ENCODE measurements around the gene PPP1R14C.
A peak's percentile ranks its signal among the peaks of the same experiment; 100 is the strongest.

PPP1R14C gene

DNA sequence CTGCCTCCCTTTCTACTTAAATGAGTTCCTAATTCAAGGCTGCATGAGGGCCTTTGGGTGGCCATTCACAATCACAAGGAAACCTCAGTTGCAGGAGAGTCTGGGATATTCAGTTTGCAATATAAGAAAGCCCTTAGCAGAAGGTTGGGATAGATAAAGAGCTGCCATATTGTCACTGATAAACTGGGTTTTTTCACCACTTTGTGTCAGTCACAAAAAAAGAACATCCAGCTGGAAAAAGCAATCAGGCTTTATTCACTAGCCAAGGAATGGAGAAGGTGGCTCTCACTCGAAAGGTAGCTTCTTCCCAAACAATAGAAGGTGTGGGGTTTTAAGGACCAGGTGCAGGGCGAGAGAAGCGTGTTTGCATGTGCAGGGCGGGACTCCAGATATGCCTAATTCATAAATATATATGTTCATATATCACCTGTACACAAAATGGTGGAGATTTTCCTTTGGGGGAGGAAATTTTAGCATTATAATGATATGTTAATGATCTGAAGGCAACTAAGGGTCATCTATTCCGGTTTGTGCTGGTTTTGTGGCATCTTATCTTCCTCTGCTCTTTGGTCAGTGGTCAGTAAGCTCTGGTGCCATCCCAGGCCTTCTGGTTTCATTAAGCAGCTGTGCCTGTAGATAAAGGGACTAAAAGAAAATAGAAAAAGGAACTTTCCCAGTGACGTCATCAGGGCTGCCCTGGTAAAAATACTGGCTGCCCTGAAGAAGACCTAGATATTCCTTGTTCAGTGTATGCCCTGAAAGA is 128.8 kb downstream of the PPP1R14C start:
- DNase-seq (ENCODE audit: low spot score): no peak

DNA sequence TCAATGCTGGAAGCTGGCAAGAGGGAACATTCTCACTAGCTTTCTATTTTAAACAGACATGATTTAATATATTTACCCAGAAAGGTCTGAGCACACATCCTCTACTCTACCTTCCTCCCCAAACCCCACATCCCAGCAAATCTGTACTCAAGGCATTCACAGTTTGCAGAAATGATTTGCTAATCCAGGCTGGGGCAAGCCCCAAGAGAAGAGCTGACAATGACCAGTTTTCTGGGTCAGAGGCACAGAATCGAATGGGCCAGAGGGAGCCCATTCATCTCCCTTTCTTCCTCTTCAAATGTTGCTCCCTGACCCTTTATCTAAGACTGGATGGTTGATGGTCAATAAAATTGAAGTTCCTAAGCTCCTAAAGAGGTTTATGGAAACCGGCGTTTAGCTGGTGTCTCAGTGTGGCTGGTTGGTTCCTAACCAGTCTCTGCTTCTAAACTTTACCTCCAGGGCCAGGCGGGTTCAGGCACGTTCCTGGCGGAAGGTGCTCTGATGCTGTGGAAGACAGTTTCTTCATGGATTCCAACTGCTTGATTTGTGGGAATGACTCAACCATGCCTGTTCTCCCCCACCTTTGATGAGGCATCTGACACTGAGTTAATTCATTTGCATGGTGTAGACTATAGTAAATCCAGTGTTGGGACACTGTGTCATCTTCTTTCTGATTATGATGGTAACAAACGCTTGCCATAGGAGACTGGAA is 129.6 kb downstream of the PPP1R14C start:
- DNase-seq (ENCODE audit: low spot score): no peak

DNA sequence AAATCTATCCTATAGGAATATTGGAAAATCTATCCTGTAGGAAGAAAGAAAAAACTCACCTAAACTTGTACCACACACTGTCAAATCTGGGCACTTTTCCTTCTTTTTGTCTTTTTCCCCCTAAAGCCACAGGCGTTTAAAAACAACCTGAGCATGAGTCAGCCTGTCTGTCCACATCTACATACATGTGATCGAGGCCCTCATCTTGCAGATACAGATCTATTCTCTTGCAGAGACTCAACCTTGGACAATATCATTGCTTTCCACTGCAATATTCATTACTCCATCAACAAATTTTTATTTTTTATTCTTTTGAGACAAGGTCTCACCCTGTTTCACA is 130.1 kb downstream of the PPP1R14C start:
- DNase-seq (ENCODE audit: low spot score): no peak

DNA sequence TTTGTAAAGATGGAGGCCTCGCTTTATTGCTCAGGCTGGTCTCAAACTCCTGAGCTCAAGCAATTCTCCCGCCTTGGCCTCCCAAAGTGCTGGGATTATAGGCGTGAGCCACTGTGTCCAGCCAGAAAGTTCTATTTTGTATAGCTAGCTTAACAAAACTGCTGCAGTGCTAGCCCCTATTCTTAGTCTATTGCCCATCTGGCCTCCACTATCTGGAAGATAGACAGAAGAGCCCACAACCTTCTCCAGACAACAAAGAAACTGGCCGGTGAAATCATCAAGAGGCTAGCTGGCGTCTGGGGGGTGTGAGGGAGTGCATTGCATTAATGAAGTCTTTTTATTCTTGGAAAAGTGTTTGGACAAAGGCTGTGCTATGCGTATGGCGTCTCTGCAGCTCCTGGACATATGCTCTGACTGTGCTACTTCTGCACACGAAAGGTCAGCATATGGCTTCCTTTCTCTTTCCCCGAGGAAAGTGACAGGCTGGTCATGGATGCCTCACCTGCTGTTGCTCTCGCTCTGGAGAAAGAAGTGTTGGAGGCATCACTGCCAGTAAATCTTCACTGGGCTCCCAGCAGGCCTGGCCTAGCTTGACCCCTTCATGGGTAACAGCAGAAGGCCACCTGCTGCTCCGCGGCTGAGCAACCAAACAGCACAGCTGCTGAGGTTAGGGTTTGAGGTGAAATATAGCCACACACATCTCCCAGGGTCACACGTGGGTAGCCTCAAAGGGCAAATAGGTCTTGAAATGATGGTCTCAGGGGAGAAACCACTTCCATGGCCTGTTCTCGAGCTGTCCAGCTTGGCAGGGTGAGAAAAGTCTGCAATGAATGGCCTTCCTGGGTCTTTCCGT is 130.8 kb downstream of the PPP1R14C start:
- DNase-seq (ENCODE audit: low spot score): no peak

DNA sequence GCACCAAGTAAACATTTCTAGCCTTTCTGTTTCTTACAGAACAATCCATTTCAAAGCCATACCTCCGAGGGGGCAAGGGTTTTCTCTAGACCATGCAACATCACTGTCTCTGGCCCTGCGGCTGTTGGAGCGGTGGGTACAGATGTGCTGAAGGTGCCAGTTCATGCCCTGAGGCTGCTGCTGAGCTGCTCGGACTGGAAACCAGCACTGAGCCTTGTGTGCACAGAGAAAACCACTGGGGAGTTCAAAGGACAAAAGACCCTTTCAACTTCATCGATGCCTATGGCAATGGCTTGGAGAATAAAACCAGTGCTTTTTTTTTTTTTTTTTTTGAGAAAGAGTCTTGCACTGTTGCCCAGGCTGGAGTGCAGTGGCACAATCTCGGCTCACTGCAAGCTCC is 132.6 kb downstream of the PPP1R14C start:
- no peak for DNase-seq (ENCODE audit: low spot score)

DNA sequence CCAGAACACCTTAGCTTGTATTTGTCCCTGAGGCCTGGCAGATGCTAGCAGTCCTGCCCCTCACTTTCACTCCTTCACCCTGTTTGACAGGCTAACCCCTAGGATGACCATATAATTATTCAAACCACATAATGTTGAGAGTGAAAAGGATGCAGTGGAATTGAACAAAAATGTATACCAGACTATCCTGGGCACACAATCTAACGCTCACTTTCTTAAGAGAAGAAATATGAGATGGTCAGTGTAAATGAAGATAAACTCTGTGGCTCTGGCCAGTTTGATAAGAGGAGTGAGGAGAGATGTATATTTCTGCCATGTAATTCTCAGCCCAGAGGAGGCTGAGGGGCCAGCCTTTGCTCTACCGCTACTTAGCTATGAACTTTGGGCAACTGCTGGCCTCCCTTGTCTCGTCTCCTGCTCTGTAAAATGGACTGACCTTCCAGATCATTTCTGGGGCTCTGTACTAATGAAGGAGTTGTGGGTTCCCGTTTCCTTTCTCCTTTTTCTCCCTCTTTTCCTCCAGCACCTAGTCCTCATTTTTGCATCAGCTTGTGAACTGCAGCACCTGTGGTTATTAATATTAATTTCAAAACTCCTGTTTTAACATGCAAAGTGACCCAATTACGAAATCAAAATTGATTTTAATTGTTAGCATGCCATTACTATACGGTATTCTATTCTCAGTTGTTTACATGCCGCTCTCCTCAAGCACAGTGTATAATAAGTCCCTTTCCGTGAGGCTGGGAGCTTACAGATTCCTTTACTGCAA is 133.5 kb downstream of the PPP1R14C start:
- DNase-seq (ENCODE audit: low spot score): no peak

DNA sequence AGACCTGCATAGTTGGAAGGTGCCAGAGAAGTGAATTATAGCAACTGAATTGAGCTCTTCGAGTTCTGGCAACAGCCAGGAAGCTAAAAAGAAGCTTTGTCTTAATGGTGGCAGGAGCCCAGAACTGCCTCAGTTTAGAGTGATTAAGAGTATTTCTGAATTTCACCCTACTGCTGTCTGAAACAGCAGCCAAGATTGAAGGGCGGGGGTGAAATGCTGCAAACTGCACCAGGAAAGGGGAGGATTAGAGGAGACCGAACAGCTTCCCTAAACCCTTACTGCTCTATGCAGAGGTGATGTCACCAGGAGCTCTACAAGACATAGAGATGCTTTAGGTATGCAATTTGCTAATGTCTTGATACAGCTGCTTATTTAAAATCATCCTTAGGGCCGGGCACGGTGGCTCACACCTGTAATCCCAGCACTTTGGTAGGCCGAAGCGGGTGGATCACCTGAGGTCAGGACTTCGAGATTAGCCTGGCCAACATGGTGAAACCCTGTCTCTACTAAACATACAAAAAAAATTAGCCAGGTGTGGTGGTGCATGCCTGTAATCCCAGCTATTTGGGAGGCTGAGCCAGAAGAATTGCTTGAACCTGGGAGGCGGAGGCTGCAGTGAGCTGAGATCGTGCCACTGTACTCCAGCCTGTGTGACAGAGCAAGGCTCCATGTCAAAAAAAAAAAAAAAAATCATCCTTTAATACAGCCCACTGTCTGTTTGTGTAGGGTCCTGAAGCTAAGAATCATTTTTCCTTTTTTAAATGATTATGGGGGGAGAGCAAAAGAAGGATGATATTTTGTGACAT is 134.3 kb downstream of the PPP1R14C start:
- DNase-seq (ENCODE audit: low spot score): no peak

DNA sequence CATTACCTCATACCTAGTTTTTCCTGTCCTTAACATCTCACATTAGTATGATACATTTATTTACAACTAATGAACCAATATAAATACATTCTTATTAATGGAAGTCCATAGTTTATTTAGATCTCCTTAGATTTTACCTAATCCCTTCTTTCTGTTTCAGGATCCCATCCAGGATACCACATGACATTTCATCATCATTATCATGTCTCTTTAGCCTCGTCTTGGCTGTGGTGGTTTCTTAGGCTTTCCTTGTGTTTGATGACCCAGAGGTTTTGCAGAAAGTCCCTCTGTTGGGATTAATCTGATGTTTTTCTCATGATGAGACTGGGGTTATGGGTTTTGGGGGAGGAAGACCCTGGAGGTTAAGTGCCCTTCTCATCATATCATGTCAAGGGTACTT is 136.7 kb downstream of the PPP1R14C start:
- no peak for DNase-seq (ENCODE audit: low spot score)

DNA sequence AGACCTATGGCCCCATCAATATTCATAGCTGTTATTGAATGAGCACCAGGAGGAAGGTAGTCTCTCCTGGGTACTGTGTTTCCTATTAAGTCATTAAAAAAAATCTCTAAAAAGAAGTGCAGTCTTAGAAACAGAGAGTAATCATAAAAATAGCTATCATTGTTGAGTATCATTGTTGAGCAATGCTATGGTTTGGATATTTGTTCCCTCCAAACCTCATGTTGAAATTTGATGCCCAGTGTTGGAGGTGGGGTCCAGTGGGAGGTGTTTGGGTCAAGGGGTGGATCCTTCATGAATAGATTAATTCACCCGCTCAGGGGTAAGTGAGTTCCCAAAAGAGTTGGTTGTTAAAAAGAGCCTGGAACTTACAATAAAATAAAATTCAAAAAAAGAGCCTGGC is 137.9 kb downstream of the PPP1R14C start:
- DNase-seq (ENCODE audit: low spot score): no peak

DNA sequence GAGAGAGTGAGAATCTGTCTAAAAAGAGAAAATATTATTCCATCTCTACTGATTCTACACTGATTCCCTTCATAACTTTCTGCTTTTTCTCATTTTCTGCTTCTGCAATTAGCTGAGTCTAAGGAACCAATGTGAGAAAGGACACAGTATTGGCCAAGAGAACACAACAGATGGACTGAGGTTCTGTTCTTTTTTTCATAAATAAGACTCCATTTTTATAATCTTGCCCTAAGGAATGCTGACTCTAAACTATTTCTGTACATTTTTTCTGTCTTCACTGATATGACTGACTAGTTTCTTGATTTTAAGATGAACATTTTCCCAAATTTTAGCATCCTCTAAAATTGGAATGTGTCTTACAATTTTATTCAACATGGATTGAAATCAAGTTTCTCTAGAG is 138.9 kb downstream of the PPP1R14C start:
- DNase-seq (ENCODE audit: low spot score): no peak

DNA sequence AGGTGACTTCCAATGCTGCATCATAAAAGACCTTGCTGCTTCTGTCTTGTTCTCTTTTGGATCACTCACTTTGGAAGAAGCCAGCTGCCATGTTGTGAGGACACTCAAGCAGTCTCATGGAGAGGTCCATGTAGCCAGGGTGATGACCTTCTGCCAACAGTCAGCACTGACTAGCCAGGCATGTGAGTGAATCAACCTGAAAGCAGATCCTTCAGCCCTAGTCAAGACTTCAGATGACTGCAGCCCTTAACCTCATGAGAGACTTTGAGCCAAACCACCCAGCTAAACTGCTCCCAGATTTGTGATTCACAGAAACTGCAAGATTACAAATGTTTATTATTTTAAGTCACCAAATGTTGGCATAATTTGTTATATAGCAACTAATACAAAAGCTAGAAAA is 140.0 kb downstream of the PPP1R14C start:
- no peak for DNase-seq (ENCODE audit: low spot score)

DNA sequence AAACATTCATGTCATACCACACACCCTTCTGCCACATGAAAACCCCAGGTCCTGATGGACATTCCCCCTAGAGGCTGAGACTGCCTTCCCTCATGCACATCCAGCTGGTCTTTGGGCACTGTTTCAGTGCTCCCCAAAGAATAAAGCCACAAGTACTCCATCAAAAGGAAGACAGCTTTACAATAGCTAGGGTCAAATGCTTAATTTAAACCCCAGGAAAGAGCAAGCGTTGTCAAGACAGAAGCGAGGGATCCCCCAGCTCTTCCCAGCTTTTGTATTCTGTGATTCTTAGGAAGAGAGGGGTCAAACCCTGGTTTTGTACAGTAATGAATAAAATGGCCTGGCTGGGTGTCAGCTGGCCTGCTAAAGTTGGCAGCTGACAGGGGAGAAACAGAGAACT is 143.6 kb downstream of the PPP1R14C start:
- no peak for DNase-seq (ENCODE audit: low spot score)

DNA sequence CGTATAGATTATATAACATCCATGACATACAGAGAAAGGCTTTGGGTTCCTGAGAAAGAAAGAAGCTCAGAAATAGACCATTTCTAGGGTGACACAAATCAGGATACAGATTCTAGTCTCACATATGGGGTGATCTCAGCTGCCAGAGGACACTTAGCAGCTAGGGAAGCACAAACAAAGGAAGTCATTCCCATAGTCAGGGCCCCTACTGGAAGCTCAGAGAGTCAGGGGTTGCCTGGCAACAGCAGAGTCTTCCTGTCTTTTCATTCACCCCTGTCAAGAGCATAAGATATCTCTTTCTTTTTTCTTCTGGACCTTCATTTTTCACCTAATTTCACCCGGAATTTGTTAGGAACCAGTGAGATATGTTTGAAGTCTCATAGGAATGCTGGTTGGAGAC is 144.1 kb downstream of the PPP1R14C start:
- no peak for DNase-seq (ENCODE audit: low spot score)

DNA sequence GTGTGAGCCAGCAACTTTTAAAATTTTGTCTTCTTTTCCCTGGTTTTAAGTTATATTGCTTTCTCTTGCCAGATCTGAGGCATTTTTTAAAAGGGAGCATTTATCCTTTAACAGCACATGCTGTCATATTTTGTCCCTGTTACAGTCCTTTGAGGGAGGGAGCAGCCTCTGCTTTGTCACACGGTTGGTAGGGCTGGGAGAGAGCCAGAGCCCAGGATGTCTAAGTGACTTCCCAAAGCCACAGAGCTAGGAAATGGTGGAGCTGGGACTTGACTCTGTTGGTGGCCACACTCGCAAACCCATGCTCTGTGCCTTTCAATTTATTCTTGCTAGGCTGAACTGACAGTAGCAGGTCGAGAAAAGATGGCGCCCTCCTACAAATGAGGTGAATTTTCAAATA is 145.6 kb downstream of the PPP1R14C start:
- no peak for DNase-seq (ENCODE audit: low spot score)

DNA sequence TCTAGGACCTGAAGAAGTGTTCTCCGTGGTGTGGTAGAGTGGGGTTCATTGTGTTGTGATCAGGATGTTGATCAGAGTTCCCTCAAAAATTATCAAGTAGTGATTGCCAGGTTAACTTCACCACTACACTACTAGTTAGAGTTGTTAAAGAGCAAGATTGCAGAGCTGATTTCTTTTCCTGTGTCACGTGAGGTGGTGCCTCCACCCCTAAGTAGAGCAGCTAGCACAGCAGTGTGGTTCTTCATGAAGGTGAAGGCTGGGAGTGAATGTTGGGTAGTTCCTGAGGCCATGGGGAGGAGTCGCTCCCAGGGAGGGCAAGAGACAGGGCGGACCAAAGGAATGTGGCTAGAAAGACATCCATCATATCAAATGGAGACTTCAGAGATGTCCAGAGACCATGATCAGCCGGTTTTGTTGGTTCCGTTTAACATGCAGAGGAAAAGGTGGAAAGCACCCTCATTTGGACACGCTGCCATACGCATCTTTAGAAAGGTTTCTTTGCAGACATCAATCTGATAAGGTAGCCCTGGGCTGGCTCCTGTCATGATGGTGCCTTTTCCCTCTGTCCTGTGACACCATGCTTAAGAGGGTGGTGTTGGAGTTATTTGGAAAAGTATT is 146.7 kb downstream of the PPP1R14C start:
- no peak for DNase-seq (ENCODE audit: low spot score)

DNA sequence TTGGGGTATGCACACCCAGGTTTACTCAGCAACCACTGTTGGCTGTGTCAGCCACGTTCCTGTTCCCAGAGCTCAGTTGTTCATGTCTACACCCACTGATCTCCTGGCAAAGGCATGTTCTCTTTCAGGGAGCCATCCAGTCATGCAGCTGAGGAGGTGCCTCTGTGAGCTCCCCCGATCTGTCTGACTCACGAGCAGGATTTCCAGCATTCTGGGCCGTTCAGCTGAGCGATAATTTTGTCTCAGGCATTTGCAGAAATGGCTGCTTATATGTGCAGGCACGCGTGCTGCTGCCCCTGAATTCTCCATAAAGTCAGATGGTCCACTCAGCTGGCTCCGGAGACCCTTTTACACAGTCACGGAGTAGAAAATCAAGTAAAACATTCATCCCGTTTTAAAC is 147.6 kb downstream of the PPP1R14C start:
- peak; percentile 79 for DNase-seq (ENCODE audit: low spot score)

DNA sequence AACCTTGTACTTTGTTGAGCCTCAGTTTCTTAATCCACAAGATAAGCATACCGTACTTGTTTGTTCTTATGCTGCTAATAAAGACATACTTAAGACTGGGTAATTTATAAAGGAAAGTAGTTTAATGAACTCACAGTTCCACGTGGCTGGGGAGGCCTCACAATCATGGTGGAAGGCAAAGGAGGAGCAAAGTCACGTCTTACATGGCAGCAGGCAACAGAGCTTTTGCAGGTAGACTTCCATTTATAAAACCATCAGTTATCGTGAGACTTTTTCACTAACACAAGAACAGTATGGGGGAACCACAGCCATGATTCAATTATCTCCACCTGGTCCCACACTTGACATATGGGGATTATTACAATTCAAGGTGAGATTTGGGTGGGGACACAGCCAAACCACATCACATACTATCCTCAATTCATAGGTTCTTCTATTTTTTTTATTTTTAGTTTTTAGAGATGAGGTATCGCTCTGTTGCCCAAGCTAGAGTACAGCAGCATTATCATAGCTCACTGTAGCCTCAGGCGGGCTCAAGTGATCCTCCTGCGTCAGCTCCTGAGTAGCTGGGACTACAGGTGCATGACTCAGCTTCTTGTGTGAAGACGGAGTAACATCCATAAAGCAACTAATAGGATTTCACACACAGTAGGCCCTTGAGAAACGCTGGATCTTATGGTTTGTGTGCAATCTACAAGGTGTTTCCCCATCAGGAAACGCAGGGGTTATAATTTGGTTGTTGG is 149.3 kb downstream of the PPP1R14C start:
- no peak for DNase-seq (ENCODE audit: low spot score)

DNA sequence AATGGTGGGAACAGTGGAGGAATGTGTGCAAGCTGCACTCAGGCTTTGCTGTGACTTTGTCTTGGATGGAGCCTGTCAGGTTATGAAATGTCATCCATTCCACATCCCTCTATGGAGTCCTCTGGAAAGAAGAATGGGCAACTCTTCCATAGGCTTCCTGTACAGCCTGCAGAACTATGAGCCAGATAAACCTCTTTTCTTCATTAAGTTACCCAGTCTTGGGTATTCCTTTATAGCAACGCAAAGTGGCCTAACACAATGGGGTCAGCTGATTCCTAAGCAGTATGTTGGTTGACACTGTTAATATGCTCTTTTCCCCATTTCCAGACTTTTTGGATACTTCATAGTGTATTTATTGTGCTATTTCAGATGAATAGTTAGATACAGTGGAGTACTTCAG is 150.2 kb downstream of the PPP1R14C start:
- DNase-seq (ENCODE audit: low spot score): no peak

DNA sequence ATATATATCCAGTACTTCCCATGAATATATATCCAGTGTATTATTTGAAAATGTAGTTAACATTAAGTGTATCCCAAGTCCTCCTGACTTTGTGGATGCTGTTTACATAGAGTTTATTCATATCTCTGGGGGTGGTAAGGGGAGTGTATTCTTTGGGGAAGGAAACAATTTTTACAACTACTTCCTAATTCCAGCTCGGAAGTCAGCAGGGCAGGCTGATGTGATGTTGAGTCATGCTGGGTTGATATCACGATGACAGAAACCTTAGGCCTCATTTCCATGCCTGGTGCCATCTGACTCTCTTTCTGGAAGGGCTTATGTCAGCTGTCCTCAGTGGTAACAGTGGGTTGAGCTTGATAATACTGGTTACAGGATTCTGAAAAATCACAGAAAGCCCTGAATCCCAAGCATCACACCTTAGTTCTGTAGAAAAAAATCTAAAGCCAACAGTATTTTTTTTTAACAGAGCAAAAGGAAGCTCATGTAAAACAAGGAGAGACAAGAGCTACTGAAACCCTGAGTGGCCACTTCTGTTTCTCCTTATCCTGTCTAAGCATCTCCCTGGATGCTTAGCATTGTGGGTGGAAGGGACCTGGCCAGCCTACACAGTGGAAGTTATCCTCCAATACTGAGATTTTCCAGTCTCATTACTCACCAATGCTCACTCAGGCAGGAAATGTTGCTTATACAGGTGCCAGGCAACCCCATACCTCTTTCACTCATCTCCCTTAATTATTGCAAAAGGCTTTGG is 150.8 kb downstream of the PPP1R14C start:
- DNase-seq (ENCODE audit: low spot score): peak; percentile 66

Measured in GM03348 (cell line).